IPS-15b (cell line): ENCODE data around the gene CASQ1.

Experiments
- H3K27me3 ChIP-seq: one replicate; pipeline ENCODE4 v1.6.1; 2013; ENCODE audit warnings: low read length; ENCODE audit not compliant: control insufficient read depth, insufficient read depth
- H3K36me3 ChIP-seq: one replicate; pipeline ENCODE4 v1.6.1; 2013; ENCODE audit warnings: low read length; ENCODE audit not compliant: control insufficient read depth, insufficient read depth
- H3K4me1 ChIP-seq: one replicate; pipeline ENCODE4 v1.6.1; 2013; ENCODE audit warnings: mild to moderate bottlenecking, low read length; ENCODE audit not compliant: control insufficient read depth, insufficient read depth
- H3K4me3 ChIP-seq: one replicate; pipeline ENCODE4 v1.5.1; 2013; ENCODE audit warnings: low read depth, low read length
- H3K9ac ChIP-seq: one replicate; pipeline ENCODE4 v1.6.1; 2013; ENCODE audit warnings: low read depth, mild to moderate bottlenecking, low read length
- H3K9me3 ChIP-seq: one replicate; pipeline ENCODE4 v1.6.1; 2013; ENCODE audit warnings: mild to moderate bottlenecking, low read length; ENCODE audit not compliant: control insufficient read depth, insufficient read depth

CASQ1 gene

GRCh38 chr1:160169553-160170399 is 20.6 kb upstream of the CASQ1 start:
- Histone ChIP-seq H3K4me1 (peaks cover 42% of the 10 kb centered on the region), H3K9ac (no peak overlapping the region), H3K36me3 (no peaks in the 10 kb centered on the region), H3K4me3 (no peak overlapping the region), H3K27me3 (peaks cover 2% of the 10 kb centered on the region), H3K9me3 (no peaks in the 10 kb centered on the region)

GRCh38 chr1:160171354-160171753 is 19.0 kb upstream of the CASQ1 start:
- no peaks in the 10 kb centered on the region for H3K36me3 ChIP-seq
- no peak overlapping the region for H3K9ac ChIP-seq
- peaks cover 2% of the 10 kb centered on the region for H3K27me3 ChIP-seq
- H3K9me3 ChIP-seq = no peaks in the 10 kb centered on the region
- peaks cover 42% of the 10 kb centered on the region for H3K4me1 ChIP-seq
- H3K4me3 ChIP-seq = no peak overlapping the region

GRCh38 chr1:160171980-160172379 is 18.4 kb upstream of the CASQ1 start:
- H3K36me3 ChIP-seq = no peaks in the 10 kb centered on the region
- peaks cover 42% of the 10 kb centered on the region for H3K4me1 ChIP-seq
- H3K4me3 ChIP-seq = peak overlapping the region; percentile 11
- H3K9ac ChIP-seq = no peak overlapping the region
- no peaks in the 10 kb centered on the region for H3K9me3 ChIP-seq
- peaks cover 2% of the 10 kb centered on the region for H3K27me3 ChIP-seq

GRCh38 chr1:160177231-160177630 is 13.1 kb upstream of the CASQ1 start:
- Histone ChIP-seq H3K36me3 (no peaks in the 10 kb centered on the region), H3K9me3 (no peaks in the 10 kb centered on the region), H3K9ac (no peak overlapping the region), H3K27me3 (peaks cover 2% of the 10 kb centered on the region), H3K4me3 (no peak overlapping the region), H3K4me1 (peaks cover 11% of the 10 kb centered on the region)

DNA sequence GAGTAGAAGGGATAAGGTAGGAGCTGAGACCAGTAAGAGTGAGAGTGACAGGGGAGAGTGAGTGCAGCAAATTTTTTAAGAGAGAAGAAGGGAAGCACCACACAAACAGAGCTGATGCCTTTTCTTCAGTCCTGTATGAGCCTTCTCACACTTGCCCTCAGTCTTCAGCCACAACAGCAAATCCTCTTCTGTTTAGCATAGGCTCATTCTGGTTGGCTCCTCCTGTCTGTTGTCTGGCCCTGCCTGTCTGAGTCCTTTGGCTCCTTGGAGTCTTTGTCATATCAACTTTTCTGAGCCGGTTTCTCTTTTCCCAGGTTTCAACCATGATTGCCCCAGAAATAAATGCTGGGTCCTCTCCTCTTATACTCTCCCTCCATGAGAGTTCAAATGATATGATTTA is 12.7 kb upstream of the CASQ1 start:
- no peaks in the 10 kb centered on the region for H3K36me3 ChIP-seq
- no peaks in the 10 kb centered on the region for H3K9me3 ChIP-seq
- H3K4me1 ChIP-seq = peaks cover 6% of the 10 kb centered on the region
- no peaks in the 10 kb centered on the region for H3K27me3 ChIP-seq
- H3K4me3 ChIP-seq = no peak overlapping the region
- H3K9ac ChIP-seq = no peak overlapping the region

DNA sequence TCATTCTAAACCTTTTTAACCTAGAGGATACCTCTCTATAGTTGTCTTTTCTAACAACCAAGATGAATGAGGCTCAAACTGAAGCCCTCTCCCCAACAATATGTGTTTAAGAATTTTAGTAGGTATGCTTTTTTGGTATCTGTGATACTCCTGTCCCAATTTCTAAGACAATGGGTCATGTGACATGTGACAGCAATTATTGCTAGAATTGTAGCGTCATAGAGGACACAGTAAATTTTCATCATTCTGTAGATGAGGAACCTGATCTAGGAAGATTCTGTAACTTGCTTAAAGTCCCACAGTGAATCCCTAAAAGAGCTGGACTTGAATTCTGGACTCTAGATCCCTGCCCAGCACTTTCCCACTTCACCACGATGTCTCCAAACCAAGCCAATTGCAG is 11.6 kb upstream of the CASQ1 start:
- Histone ChIP-seq H3K27me3 (no peaks in the 10 kb centered on the region), H3K36me3 (no peaks in the 10 kb centered on the region), H3K4me3 (no peak overlapping the region), H3K4me1 (peaks cover 6% of the 10 kb centered on the region), H3K9ac (no peak overlapping the region), H3K9me3 (no peaks in the 10 kb centered on the region)

DNA sequence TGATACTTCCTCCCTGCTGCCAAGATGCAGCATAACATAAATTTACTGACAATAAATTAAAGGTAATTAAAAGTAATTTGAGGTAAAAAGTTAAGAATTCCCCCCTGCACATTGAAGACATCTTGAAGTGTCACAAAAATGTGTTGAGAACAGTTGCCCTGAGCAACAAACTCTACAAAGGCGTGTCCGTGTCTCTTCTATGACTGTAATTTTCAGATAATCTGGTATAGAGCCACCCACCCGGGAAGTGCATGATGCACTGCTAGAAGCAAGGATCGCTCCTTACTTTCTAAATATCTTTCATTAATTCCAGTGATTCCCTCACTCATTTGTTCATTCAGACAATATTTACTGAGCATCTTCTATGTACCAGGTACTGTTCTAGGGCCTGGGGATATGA is 11.0 kb upstream of the CASQ1 start:
- Histone ChIP-seq H3K9me3 (no peaks in the 10 kb centered on the region), H3K36me3 (no peaks in the 10 kb centered on the region), H3K27me3 (no peaks in the 10 kb centered on the region), H3K9ac (no peak overlapping the region), H3K4me1 (peaks cover 6% of the 10 kb centered on the region), H3K4me3 (no peak overlapping the region)

- Histone ChIP-seq H3K4me1 (no peaks in the 10 kb centered on the region), H3K4me3 (no peak overlapping the region), H3K36me3 (no peaks in the 10 kb centered on the region), H3K27me3 (no peaks in the 10 kb centered on the region), H3K9ac (no peak overlapping the region), H3K9me3 (no peaks in the 10 kb centered on the region)
These were observed 4.1 kb upstream of the CASQ1 start for GRCh38 chr1:160186246-160186645.

- H3K9ac ChIP-seq = no peak overlapping the region
- no peak overlapping the region for H3K4me3 ChIP-seq
These were observed 3.6 kb upstream of the CASQ1 start for GRCh38 chr1:160186729-160187128.

DNA sequence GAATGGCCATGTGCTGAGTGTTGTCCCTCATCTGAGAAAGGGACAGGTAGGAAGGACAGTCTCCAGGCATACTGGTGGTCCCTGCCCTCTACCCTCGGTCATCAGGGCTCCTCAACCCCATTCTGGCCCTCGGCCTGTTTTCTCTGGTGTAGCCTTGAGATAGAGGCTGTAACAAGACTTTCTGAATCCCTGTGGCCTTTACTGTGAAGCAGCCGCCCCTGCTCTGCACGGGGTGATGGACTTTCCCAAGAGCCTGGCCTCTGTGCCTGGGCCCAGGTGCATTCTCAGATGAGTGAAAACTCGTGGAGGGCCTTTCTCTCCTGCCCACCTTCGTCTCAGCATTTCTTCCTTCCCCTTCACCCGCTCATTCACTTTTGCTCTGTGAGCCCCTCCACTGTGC is 3.0 kb upstream of the CASQ1 start:
- Histone ChIP-seq H3K4me3 (no peak overlapping the region), H3K9me3 (no peaks in the 10 kb centered on the region), H3K36me3 (no peaks in the 10 kb centered on the region), H3K4me1 (peaks cover under 1% of the 10 kb centered on the region), H3K9ac (no peak overlapping the region), H3K27me3 (no peaks in the 10 kb centered on the region)

More at GRCh38 chr1:160186729-160187128, 3.6 kb upstream of the CASQ1 start:
- H3K4me1 ChIP-seq = no peaks in the 10 kb centered on the region
- no peaks in the 10 kb centered on the region for H3K27me3 ChIP-seq
- no peaks in the 10 kb centered on the region for H3K9me3 ChIP-seq
- no peaks in the 10 kb centered on the region for H3K36me3 ChIP-seq

DNA sequence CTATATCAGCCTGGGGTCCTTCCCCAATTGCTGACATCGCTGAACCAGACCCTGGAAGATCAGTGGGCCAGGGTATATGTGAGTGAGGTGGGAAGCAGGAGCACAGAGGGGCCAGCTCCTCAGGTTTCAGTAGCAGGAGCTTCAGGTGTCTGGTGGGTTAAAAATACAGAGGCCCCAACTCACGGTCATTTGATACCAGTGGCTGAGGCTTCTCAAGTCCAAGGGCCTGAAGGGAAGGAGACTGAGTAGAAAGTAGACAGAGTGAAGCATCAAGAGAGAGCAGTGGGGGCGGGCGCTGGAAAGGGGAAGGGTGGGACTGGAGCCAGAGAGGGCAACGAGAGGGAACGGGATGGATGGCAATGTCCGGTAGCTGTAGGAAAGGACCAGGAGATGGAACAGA is 2.0 kb upstream of the CASQ1 start:
- H3K27me3 ChIP-seq = no peaks in the 10 kb centered on the region
- no peak overlapping the region for H3K9ac ChIP-seq
- H3K4me3 ChIP-seq = no peak overlapping the region
- H3K36me3 ChIP-seq = no peaks in the 10 kb centered on the region
- H3K9me3 ChIP-seq = no peaks in the 10 kb centered on the region
- H3K4me1 ChIP-seq = peaks cover 7% of the 10 kb centered on the region

DNA sequence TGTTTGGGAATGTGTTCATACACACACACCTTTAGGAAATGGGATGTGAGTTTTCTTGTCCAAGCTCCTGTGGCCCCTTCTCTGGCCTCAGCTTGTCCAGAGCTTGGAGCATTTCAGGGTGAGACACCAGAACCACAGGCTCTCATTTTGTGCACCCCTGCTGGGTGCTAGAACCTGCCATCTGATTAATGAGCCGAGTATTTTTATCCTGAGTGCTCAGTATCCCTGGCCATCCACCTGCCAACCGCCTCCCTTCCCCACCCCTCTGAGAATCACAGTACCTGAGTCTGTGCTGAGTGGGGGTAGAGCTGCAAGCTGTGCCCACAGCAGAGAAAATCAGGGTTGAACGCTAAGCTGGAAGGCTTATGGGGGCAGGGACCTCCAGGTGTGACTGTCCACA is 1.4 kb downstream of the CASQ1 start:
- Histone ChIP-seq H3K4me3 (no peak overlapping the region), H3K27me3 (no peaks in the 10 kb centered on the region), H3K9ac (no peak overlapping the region)

More for the DNA sequence above, 1.4 kb downstream of the CASQ1 start:
- Histone ChIP-seq H3K9me3 (no peaks in the 10 kb centered on the region), H3K4me1 (peaks cover 11% of the 10 kb centered on the region), H3K36me3 (no peaks in the 10 kb centered on the region)
